ENCODE results near the gene BTF3L4.

DNA sequence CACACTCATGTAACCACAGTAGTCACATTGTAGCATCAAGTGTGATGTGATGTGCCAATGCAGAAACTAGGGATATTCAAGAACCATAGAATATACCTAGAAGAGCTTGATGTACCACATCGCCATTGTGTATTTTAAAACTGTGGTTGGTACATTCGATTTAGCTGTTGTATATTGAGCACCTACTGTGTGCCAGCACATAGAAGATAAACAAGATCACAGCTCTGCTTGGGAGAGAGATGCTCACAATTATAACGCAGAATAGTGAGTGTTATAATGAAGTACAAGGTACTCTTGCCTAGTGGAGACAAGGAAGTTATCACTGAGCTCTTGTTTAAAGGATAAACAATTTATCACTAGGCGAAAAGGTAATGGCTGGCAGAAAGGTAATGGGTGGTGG lies 4.7 kb downstream of the BTF3L4 start:
- TF ChIP-seq FOXM1 (IDR thresholded peaks at IDR 0.05; ENCODE audit: borderline replicate concordance) (no peak), ARNT (IDR thresholded peaks at IDR 0.05) (no peak), FOXA1 (IDR thresholded peaks at IDR 0.05) (no peak), TARDBP (IDR thresholded peaks at IDR 0.05) (no peak), SP1 (IDR thresholded peaks at IDR 0.05) (no peak), LEF1 (IDR thresholded peaks at IDR 0.05; ENCODE audit: borderline replicate concordance) (no peak), SUZ12 (IDR thresholded peaks at IDR 0.05) (no peak), BHLHE40 (IDR thresholded peaks at IDR 0.05; ENCODE audit: borderline replicate concordance) (no peak), NFRKB (IDR thresholded peaks at IDR 0.05) (no peak)

All from HEK293T (cell line).